Body of pancreas (tissue), 4 donors: ENCODE data around the gene TDRD9.
A peak's percentile ranks its signal among the peaks of the same experiment; 100 is the strongest.

ENCODE experiments used
- POLR2A ChIP-seq, 3 donors: fragments of 450-650 bp; IDR thresholded peaks; one replicate each; pipeline ENCODE4 v1.6.1; 2016; ENCODE audit warnings: antibody characterized with exemption in 3 of 3, mild to moderate bottlenecking in 2 of 3
- TF ChIP-seq, protein P1 (sequence below), 7 experiments: fragments of 450-650 bp in 4 of 7; fragments of 200-600 bp in 3 of 7; sonication (generic) in 3 of 7; IDR thresholded peaks; one replicate each; pipeline ENCODE4 v1.5.1; 2016 to 2019; ENCODE audit warnings: antibody characterized with exemption in 7 of 7

DNA sequence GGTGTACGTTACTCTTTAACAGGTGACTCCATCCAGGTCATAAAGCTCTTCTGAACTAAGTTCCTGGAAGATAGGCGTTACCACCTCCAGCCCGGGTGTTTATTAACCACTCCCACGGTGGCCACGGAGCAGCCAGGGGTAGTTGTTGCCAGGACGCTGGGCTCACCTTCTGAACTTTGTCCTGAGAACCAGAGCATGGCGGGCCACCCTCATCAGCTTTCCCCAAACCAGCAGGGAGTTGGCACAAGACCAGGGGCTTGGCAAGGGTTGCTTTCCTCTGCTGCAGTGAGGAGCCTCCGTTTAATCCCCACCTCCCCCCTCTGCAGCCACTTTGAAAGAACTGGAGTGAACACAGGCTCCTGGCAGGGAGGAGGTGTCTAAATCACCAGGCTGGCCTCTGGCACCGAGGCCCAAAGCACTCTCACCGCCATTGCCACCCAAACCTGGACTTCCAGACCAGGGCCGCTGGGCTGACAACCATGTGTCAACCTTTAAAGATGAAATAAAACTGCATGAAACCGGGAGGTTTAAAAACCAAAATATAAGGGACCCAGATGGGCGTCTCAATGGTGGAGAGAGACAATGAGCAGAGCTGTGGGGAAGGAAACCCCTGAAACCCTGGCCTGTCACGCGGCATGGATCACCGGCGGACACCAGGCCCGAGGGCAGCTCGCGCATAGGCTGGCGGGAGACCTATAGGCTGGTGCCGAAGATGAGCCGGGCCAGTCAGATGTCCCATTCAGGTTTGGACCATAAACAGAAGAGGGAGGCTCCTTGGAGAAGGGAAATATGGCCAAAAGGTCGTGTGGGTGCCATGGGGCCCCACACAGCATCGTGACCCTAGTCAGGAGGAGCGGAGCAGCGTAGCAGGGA, 30.9 kb upstream of the TDRD9 start:
- TF ChIP-seq, protein P1, sequence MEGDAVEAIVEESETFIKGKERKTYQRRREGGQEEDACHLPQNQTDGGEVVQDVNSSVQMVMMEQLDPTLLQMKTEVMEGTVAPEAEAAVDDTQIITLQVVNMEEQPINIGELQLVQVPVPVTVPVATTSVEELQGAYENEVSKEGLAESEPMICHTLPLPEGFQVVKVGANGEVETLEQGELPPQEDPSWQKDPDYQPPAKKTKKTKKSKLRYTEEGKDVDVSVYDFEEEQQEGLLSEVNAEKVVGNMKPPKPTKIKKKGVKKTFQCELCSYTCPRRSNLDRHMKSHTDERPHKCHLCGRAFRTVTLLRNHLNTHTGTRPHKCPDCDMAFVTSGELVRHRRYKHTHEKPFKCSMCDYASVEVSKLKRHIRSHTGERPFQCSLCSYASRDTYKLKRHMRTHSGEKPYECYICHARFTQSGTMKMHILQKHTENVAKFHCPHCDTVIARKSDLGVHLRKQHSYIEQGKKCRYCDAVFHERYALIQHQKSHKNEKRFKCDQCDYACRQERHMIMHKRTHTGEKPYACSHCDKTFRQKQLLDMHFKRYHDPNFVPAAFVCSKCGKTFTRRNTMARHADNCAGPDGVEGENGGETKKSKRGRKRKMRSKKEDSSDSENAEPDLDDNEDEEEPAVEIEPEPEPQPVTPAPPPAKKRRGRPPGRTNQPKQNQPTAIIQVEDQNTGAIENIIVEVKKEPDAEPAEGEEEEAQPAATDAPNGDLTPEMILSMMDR (IDR thresholded peaks at IDR 0.05), result no peak
- TF ChIP-seq POLR2A (IDR thresholded peaks at IDR 0.05), result peak in 1 of 3 donors; percentile 34
